Stromal cell of bone marrow (primary cell): ENCODE results near the gene VGF.
A peak's percentile ranks its signal among the peaks of the same experiment; 100 is the strongest.

Experiments used
- DNase-seq: peaks from one replicate; pipeline ENCODE4 v3.0.0-alpha.2; 2012; ENCODE audit warnings: low read depth

Gene VGF

DNA sequence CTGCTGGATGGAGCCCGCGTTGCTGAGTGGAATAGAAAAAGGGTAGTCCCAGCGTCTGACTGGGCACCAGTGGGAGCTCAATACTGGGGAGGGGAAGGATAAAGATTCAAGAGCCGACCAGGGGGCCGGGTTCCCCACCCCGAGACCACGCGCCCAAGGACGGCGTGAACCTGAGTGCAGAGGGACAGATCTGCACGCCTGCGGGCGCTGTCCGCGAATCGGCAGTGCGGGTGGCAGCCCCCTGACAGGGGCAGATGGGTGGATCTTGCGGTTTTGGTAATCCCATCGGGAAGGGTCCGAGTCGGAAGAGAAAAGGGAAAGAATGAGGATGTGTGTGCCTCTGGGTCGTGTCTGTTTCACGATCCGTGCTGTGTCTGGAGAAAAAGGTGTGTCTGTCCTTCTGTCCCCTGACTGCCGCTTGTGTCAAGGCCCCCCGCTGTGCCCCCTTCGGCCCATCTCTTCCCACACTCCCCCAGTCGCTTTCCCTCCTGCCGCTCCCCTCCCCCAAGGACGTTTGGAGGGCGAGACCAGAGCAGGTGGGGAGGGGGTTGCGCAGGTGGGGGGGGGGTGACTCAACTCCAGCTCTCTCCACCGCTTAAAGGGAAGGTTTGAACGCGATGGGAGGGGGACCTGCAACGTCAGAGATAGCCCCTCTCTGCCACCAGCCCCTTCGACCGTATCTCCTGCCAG is 734 bp upstream of the VGF start:
- DNase-seq = no peak

DNA sequence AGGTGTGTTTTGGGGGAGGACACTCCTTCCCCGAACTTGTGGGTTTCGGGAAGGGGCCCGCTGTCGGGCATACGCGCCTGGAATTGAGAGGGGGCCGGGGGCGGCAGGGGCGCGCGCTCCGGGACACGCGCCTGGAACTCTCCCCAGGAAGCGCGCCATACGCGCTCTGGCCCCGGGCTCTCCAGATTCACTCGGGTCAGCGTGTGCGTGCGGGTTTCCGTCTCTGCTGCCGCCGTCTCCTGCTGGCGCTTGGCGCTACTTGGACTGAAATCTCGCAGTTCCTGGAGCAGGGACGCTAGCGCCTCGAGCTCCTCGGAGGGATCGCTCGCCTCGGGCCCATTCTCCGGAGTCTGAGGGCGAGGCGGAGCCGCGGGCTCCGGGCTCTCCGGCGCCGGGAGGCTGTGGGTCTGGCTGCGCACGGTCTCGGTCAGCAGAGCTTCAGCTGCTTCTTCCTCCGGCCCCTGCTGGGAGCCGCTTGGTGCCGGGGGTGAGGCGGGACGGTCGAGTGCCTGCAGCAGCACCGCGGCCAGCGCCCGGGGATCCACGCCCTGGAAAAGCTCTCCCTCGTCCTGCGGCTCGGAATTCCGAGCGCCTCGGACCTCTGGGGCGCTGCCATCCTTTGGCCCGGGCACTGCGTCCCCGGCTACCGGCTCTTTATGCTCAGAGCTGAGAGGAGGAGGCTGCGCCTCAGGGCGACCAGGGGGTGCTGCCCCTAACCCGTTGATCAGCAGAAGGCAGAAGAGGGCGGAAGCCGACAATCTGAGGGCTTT is 1.1 kb downstream of the VGF start:
- no peak for DNase-seq

DNA sequence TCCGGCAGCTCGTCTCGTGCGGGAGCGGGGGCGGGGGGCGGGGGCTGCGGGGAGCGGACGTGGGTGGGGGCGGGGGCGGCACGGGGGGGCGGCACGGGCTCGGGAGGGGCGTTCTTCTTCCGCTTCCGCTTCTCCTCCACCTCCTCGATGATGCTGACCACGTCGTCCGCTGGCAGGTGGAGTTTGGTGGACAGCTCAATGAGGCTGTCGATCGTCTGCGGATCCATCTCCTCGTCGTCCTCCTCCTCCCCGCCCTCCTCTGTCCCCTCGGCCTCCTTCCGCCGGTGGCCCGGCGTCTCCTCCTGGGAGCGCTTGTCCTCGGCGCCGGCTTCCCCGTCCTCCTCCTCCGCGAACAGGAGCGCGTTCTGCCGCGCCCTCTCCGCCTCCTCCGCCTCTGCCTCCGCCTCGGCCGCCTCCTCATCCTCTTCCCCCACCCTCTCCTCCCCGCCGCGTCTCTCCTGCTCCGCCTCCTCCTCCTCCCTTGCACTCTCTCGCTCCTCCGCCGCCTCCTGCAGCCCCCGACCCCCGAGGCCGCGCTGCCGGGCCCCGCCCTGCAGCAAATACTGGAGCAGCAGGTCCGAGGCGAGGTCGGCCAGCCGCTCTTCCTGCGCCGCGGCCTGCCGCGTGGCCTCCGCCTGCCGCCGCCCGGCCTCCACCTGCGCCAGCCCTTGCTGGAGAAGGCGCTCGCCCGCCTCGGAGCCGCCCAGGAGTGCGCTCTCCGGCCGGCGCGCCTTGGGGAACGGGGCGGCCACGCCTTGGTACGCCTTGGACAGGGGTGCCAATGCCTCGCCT is 1.9 kb downstream of the VGF start:
- no peak for DNase-seq

DNA sequence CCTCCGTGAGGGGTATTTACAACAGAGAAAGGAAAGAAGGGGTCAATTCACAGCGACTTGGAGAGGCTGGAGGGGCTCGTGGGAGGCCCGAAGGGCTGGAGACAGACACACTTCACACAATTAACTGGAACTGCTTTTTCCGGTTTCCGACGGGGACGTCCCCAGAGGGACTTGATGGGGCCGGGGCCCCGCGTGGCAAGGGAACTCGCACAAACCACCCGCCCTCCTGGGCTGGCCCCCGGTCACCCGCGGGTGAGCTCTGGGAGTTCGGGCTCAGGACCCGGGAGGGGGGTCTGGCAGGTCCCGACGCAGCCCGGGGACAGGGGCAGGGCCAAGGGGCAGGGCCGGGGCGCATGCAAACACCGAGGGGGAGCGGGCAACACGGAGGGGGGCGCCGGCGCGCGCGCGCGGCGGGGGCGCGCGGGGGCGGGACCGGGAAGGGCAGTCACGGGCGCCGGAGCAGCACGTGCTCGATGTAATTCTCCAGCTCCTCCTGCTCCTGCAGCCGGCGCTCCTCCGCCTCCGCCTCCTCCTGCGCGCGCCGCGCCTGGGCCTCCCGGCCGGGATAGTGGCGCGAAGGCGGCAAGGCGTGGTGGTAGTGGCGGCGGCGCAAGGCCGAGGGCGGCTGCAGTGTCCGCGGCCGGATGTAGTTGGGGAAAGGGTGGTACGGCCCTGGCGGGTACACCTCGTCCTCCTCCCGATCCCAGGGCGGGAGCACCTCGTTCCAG is 2.7 kb downstream of the VGF start:
- DNase-seq = no peak

DNA sequence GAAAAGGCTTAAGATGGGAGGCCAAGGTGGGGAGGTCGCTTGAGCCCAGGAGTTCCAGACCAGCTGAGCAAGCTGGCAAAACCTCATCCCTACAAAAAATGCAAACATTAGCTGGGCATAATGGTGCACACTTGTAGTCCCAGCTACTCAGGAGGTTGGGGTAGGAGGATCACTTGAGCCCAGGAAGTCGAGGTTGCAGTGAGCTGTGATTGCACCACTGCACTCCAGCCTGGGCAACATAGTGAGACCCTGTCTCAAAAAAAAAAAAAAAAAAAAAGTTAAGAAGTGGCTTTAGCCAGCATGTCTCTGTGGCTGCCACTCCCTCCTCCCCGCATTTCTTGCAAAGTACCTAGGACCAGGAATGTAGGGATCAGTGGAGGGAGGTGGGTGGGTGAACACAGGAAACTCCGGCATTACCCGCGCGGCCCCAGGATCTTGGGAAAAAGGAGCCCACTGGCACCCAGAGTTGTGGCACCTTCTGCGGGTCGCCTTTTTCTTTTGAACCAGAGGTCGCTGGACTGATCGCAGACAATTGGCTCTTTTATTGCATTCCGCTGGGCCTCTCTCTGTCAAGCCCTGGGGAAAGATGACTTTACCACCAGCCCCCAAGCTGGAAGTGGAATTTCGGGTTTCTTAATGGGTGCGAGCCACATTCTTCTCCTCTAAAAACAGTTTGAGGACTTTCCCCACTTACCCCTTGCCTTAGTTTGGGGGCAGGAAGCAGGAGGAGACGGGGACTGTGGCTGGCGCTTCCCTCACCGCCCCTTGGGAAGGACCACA is 3.5 kb downstream of the VGF start:
- DNase-seq = no peak

DNA sequence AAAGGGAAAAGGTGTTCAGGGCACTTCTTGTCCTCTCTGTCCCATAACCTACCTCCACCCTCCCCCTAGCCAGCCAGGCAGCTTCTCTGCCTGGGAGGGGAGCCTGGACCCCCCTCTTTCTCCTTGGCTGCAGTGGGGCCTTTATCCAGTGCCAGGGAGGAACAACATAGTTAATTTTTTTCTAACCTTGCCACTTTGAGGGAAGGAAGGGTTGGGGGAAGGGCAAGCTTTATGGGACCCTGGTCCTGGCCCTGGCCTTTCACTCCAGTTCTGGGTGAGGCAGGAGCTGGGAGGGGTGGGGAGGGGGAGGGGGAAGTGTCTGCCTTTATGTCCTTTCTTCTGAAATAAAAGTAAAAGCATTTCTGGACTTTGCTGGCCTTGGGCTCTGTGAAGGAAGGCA is 4.5 kb downstream of the VGF start:
- no peak for DNase-seq

DNA sequence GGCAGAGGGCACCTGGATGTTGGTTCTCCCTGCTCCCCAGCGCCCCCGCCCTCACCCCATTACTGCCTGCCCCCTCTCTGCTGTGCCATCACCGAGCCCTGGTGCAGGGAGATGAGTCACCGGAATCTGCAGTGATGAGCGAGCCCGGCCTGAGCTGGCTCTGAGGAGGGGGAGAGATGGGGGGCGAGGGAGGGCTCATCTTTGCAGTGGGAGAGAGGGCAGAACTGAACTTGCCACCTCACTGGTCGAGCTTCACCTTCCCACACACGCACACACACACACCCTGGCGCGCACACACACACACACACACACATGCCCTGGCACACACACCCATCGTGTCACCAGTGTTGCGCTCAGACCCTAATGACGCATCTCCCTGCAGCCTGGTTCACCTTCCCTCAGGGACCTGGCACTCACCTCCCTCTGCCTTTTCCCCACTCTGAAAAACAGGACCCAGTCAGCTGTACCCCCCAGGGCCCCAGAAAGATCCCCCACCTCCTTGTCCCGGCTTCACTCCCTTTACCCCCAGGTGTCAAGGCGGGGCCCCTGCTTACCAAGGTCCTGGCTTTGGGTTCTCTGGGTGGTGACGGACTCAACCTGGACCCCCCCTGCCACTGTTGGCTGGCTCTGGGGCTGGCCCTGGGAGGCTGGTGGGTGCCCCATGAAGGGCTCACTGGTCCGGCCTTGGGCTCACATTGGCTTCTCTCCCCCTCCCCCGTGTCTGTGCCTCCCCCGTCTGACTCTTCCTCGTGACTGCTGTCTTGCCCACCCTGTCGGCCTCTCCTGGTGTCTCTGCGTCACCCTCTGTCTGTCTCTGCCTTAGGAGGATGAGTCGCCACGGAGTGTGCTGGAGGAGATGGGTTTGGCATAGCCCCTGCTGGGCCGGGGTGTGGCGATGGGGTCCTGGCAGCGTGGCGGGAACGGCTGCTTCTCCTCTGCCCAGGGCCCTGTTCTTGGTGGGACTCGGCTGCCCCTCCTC is 5.4 kb downstream of the VGF start:
- DNase-seq = no peak

DNA sequence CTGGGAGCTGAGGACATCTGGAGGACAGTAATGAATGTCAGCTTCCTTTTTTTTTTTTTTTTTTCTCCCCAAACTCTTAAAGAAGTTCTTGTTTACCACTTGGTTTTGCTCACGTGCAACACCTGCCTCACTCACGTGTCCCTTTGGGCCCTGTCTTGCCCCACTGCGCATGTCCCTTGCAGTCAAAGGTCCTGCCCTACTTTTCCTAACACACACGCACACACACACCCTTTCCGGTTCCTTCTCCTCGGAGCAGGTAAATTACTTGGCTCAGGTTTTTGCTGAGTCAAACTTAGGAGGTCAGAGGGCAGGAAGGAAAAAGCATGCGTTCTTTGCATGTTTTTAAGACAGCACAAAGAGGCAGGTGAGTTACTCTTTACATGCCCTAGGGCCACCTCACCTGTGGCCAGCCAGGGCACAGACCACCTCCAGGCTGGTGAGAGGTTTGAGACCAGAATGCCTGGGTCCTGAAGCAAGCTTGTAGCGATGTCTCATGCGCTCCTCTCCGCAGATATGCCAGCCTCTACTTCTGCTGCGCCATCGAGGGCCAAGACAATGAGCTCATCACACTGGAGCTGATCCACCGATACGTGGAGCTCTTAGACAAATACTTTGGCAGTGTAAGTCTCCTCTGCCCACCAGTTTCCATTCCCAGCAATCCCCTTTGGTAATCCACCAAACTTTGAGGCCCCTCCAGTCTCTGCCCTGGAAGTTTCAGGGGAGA is 8.3 kb downstream of the VGF start:
- no peak for DNase-seq

DNA sequence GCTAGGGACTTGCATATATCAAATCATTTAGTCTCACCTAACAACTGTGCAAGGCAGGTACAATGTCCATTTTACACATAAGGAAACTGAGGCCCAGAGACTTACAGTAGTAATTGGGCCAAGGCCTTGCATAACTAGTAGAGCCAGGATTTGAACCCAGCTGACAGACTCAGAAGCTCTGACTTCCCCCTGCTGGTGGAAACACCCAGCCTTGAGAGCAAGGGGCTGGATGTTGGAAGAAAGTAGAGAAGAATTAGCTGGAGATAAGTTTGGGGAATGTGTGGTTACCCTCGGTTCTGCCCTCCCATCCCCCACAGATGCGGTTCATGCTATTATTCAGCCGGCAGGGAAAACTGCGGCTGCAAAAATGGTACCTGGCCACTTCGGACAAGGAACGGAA is 9.1 kb downstream of the VGF start:
- no peak for DNase-seq

DNA sequence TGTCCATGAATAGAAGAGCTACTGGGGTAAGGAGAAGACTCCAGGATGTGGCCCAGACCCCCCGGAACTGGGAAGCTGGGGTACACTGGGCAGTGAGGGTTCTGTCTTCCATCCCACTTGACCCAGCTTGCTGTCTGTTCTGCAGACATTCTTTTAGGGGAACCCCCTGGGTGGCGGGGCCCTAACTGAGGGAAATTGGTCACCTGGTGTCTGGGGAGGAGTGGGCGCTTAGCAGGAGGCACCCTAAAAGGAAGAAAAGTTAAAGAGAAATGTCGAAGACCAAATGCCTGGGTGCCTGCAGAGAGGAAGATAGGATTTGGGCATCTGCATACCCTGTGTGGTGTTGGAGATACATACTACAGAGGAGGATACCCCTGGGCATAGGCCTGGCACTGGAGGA is 10.1 kb downstream of the VGF start:
- DNase-seq = no peak

DNA sequence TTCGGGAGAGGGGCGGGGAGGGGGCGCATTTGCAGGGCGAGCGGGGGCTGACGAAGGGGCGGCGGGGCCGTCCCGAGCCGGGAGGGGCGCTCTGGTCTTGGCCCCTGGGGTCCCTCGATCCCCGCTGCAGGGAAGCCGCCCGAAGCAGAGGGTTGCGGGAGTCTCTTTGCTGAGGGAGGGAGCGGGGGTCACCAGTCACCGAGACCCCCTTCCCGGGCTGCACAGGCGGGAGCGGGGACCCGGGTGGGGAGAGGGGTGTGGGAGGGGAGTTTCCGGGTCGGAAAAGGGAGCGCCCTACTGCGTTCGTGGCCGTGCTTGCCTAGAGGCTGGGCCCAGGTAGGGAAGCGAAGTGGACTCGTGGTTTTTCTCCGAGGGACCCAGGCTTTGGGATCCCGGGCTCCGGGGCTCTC is 10.7 kb downstream of the VGF start:
- DNase-seq = no peak

DNA sequence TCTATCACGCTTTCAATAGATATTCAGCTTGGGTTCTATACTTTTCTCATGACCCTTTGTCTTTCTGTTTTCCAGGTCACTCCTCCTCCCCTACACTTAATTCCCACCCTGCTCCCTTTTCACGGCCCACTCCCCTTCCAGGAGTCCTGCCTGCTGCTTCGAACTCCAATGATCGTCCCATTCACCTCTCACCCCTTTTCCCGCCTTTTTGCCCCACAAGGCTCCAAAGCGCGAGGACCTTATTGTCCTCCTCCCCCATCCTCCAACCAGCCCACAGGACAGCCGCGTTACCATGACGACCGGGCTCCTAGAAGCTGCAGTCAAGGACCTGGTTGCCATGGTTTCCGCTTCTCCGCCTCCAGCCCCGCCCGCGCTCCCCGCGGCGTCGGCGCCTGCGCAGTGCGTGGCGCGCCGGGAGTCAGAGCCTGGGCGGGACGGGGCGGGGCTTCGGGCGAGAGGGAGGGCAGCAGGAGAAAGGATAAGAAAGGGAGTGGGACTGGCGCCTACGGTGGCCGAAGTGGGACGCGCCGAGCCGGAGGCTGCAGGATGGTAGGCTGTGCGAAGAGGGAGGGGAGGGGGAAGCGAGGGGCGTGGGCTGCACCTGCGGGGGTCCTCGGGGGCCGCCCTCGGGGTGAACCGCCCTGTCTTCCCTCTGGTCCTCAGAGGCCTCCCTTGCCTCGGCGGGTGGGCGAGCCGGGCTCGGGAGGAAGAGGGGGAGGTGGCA is 11.2 kb downstream of the VGF start, which contains the start of gene AP1S1:
AP1S1 (plus strand) TSS at position 508 of the 724 bp plus-strand sequence; CDS start at position 547, 39 bp downstream.
- DNase-seq = peak; percentile 83

DNA sequence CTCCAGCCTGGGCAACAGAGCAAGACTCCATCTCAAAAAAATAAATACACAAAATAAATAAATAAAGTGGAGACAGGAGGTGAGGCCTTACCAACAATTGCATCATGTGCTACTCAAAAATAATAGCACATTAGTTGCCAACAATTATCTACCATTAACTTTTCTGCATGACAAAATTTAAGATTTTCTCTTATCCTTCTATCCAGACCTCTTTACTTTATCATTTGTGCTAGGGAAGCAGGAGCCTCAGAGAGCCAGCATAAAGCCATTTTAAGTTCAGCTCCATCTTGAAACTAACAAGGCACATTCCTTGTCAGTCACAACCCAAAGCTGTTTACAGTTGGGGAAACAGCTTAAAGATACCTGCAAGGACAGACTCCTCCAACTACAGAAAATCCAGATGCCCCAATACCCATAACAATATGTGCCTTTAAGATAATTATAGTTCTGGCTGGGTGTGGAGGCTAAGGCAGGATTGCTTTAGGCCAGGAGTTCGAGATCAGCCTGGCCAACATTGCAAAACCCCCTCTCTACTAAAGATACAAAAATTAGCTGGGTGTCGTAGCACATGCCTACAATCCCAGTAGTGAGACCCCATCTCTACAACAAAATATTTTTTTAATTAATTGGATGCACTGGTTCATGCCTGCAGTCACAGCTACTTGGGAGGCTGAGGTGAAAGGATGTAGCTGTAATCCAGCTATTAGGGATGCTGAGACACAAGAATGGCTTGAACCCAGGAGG is 13.3 kb downstream of the VGF start:
- DNase-seq = no peak

DNA sequence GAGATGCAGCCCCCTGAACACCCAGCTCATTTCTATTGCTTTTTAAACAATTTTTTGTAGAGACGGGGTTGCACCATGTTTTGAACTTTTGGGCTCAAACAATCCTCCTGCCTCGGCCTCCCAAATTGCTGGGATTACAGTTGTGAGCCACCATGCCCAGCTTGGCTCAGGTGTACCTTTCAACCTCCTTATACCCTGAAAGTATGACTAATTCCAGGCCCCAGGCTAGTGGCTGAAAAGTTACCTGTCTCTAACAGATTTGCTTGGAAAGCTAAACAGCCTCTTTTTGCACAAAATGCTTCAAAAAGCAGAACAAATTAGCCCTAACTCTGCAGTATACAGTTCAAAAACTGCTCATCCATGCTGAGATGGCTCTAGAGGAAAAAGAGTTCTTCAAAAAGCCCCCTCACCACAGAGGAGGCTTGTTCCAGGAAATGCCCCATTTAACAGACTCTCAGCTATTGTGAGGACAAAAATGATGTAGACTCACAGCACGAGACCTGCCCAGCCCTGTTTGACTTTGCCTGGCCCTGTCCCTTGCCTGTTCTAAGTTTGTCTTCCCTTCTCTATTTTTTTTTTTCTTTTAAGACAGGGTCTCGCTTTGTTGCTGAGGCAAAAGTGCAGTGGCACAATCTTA is 24.5 kb downstream of the VGF start:
- no peak for DNase-seq

DNA sequence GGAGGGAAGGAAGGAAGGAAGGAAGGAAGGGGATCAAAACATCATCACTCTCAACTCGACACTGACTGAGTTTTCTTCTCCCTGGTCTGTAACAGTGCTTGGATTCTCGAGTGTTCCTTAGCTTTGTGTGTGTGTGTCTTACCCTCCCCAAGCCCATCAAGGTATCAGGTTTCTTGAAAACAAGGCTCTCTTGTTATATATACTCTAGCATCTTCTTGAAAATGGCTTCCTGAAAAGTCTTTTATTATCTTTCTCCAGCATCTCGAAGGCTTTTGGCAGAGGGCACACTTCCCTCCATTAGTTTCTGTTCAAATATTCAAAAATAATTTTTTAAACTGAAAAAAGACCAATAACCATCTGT is 25.1 kb downstream of the VGF start:
- no peak for DNase-seq

DNA sequence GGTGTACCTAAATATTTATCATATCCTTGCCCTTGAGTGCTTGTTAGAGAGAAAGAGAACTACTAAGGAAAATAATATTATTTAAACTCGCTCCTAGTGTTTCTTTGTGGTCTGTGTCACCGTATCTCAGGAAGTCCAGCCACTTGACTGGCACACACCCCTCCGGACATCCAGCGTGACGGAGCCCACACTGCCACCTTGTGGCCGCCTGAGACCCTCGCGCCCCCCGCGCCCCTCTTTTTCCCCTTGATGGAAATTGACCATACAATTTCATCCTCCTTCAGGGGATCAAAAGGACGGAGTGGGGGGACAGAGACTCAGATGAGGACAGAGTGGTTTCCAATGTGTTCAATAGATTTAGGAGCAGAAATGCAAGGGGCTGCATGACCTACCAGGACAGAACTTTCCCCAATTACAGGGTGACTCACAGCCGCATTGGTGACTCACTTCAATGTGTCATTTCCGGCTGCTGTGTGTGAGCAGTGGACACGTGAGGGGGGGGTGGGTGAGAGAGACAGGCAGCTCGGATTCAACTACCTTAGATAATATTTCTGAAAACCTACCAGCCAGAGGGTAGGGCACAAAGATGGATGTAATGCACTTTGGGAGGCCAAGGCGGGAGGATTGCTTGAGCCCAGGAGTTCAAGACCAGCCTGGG is 27.0 kb downstream of the VGF start:
- DNase-seq = peak; percentile 95

DNA sequence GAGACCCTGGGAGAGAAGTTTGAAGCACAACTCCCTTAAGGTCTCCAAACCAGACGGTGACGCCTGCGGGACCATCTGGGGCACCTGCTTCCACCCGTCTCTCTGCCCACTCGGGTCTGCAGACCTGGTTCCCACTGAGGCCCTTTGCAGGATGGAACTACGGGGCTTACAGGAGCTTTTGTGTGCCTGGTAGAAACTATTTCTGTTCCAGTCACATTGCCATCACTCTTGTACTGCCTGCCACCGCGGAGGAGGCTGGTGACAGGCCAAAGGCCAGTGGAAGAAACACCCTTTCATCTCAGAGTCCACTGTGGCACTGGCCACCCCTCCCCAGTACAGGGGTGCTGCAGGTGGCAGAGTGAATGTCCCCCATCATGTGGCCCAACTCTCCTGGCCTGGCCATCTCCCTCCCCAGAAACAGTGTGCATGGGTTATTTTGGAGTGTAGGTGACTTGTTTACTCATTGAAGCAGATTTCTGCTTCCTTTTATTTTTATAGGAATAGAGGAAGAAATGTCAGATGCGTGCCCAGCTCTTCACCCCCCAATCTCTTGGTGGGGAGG is 27.6 kb downstream of the VGF start:
- no peak for DNase-seq
